HepG2 (cell line): ENCODE measurements around the gene GRAMD4. TPM values are rescaled to one million over a fixed set of nuclear protein-coding genes. Genes with fewer than 3 reads are reported as not detected.
A peak's percentile ranks its signal among the peaks of the same experiment; 100 is the strongest.

Experiments used
- CBFB ChIP-seq: sonication (generic); formaldehyde crosslinking; IDR thresholded peaks from 2 replicates; pipeline ENCODE4 v1.4.0; 2020; ENCODE audit warnings: missing genetic modification reagents
- ERF ChIP-seq: IDR thresholded peaks from 2 replicates; pipeline ENCODE4 v1.6.1; 2018; ENCODE audit warnings: missing biosample characterization, missing genetic modification reagents
- HDAC1 ChIP-seq: sonication (generic); formaldehyde crosslinking; IDR thresholded peaks from 2 replicates; pipeline ENCODE4 v1.5.1; 2020; ENCODE audit warnings: mild to moderate bottlenecking, missing genetic modification reagents
- MEIS1 ChIP-seq: sonication (generic); formaldehyde crosslinking; IDR thresholded peaks from 2 replicates; pipeline ENCODE4 v1.9.0; 2021; ENCODE audit warnings: mild to moderate bottlenecking, missing genetic modification reagents, moderate library complexity, borderline replicate concordance
- SMAD9 ChIP-seq: sonication (generic); formaldehyde crosslinking; IDR thresholded peaks from 2 replicates; pipeline ENCODE4 v1.5.1; 2020; ENCODE audit warnings: mild to moderate bottlenecking, missing genetic modification reagents
- SP140L ChIP-seq: sonication (generic); formaldehyde crosslinking; IDR thresholded peaks from 2 replicates; pipeline ENCODE4 v1.4.0; 2020; ENCODE audit warnings: missing genetic modification reagents, borderline replicate concordance
- SRSF9 ChIP-seq: fragments of 200-400 bp; formaldehyde crosslinking; IDR thresholded peaks from 2 replicates; pipeline ENCODE4 v1.6.1; 2018; ENCODE audit warnings: borderline replicate concordance, mild to moderate bottlenecking, low read depth, low read length; ENCODE audit not compliant: insufficient read depth, poor library complexity, severe bottlenecking
- ZBTB7B ChIP-seq: sonication (generic); formaldehyde crosslinking; IDR thresholded peaks from 2 replicates; pipeline ENCODE4 v1.4.0; 2020; ENCODE audit warnings: missing genetic modification reagents
- ZNF619 ChIP-seq: sonication (generic); formaldehyde crosslinking; IDR thresholded peaks from 2 replicates; pipeline ENCODE4 v1.4.0; 2020; ENCODE audit warnings: mild to moderate bottlenecking, missing genetic modification reagents
- ZNF780A ChIP-seq: sonication (generic); formaldehyde crosslinking; IDR thresholded peaks from 2 replicates; pipeline ENCODE4 v1.8.0; 2022; ENCODE audit warnings: mild to moderate bottlenecking, missing genetic modification reagents, moderate library complexity
- ZNF781 ChIP-seq: sonication (generic); formaldehyde crosslinking; IDR thresholded peaks from 2 replicates; pipeline ENCODE4 v1.5.1; 2020; ENCODE audit warnings: borderline replicate concordance, mild to moderate bottlenecking, missing genetic modification reagents; ENCODE audit errors: not compliant biosample characterization
- polyA plus RNA-seq, 8 experiments: library from polyadenylated mRNA; depleted of rRNA in 3 of 8; stranded (reverse) in 7 of 8; unstranded in 1 of 8; fragments of >200 nt; fragmentation: Illumina TruSeq in 4 of 8; extraction: Trizol in 4 of 8; gene quantifications; 2 replicates each; pipeline versions ENCODE4 v1.2.1 to v1.2.3, GENCODE V29; 2011 to 2016; ENCODE audit warnings: low read depth in 4 of 8, missing spikeins in 1 of 8, mixed read lengths in 1 of 8; ENCODE audit not compliant: insufficient read depth in 1 of 8
- total RNA-seq, 5 experiments: library from RNA; depleted of rRNA; stranded (reverse); fragments of >200 nt; fragmentation: Illumina TruSeq; extraction: Trizol; gene quantifications; 2 replicates each; pipeline ENCODE4 v1.2.3, GENCODE V29; 2016; ENCODE audit warnings: low read depth in 1 of 5
- TF ChIP-seq, protein P1 (sequence below): sonication (generic); formaldehyde crosslinking; IDR thresholded peaks from 2 replicates; pipeline ENCODE4 v1.9.0; 2021; ENCODE audit warnings: mild to moderate bottlenecking, missing genetic modification reagents
- TF ChIP-seq, protein P2 (sequence below): sonication (generic); formaldehyde crosslinking; IDR thresholded peaks from 2 replicates; pipeline ENCODE4 v1.8.0; 2022; ENCODE audit warnings: missing genetic modification reagents, mild to moderate bottlenecking, moderate library complexity, borderline replicate concordance
- TF ChIP-seq, protein P3 (sequence below): sonication (generic); formaldehyde crosslinking; IDR thresholded peaks from 2 replicates; pipeline ENCODE4 v1.4.0; 2020; ENCODE audit warnings: low read depth, mild to moderate bottlenecking, missing genetic modification reagents
- TF ChIP-seq, protein P4 (sequence below): sonication (generic); formaldehyde crosslinking; IDR thresholded peaks from 2 replicates; pipeline ENCODE4 v1.5.0; 2020; ENCODE audit warnings: mild to moderate bottlenecking, missing genetic modification reagents

The GRAMD4 gene
- total and polyA plus RNA-seq, 2 of the 13 experiments (the other 11 are each of a cell fraction or from before 2014, with no cell fraction given) = 15.2 to 15.7 TPM

DNA sequence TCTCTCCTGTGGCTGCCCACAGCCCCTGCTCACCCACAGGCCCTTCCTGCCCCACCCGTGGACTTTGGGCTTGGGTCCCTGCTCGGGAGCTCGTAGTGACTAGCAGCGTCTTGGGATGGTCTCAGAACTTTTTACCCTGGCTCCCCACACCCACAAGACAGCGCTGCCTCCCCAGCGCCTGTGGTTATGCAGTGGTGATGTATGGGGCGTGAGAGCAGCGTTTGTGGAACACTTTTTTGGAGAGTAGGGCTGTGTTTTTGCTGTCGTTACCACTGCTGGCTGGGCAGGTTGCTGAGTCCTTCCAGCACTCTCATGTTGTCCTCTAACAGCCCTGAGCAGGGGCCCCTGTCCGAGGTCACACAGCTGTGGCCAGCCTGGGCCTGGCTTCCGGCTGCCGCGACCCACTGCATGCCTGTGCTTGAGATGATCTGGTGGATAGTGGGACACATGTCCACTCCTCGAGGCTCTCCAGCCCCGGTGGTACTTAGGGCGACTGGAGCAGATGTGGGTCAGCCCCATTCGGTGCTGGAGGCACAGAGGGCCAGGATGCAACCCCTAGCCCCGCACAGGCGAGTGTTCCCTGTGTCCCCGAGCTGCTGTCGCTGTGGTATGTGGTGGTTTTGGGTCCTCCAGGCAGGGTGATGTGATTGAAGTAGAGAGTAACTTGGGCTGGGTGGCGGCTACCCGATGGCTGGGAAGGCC is 7.1 kb upstream of the GRAMD4 start (continued):
- TF ChIP-seq, protein P1, sequence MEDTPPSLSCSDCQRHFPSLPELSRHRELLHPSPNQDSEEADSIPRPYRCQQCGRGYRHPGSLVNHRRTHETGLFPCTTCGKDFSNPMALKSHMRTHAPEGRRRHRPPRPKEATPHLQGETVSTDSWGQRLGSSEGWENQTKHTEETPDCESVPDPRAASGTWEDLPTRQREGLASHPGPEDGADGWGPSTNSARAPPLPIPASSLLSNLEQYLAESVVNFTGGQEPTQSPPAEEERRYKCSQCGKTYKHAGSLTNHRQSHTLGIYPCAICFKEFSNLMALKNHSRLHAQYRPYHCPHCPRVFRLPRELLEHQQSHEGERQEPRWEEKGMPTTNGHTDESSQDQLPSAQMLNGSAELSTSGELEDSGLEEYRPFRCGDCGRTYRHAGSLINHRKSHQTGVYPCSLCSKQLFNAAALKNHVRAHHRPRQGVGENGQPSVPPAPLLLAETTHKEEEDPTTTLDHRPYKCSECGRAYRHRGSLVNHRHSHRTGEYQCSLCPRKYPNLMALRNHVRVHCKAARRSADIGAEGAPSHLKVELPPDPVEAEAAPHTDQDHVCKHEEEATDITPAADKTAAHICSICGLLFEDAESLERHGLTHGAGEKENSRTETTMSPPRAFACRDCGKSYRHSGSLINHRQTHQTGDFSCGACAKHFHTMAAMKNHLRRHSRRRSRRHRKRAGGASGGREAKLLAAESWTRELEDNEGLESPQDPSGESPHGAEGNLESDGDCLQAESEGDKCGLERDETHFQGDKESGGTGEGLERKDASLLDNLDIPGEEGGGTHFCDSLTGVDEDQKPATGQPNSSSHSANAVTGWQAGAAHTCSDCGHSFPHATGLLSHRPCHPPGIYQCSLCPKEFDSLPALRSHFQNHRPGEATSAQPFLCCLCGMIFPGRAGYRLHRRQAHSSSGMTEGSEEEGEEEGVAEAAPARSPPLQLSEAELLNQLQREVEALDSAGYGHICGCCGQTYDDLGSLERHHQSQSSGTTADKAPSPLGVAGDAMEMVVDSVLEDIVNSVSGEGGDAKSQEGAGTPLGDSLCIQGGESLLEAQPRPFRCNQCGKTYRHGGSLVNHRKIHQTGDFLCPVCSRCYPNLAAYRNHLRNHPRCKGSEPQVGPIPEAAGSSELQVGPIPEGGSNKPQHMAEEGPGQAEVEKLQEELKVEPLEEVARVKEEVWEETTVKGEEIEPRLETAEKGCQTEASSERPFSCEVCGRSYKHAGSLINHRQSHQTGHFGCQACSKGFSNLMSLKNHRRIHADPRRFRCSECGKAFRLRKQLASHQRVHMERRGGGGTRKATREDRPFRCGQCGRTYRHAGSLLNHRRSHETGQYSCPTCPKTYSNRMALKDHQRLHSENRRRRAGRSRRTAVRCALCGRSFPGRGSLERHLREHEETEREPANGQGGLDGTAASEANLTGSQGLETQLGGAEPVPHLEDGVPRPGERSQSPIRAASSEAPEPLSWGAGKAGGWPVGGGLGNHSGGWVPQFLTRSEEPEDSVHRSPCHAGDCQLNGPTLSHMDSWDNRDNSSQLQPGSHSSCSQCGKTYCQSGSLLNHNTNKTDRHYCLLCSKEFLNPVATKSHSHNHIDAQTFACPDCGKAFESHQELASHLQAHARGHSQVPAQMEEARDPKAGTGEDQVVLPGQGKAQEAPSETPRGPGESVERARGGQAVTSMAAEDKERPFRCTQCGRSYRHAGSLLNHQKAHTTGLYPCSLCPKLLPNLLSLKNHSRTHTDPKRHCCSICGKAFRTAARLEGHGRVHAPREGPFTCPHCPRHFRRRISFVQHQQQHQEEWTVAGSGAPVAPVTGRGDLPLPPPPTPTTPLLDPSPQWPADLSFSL (CRISPR knock-in tag) = no peak
- TF ChIP-seq CBFB (no peak), MEIS1 (CRISPR knock-in tag) (no peak), SRSF9 (no peak), ZNF781 (CRISPR knock-in tag) (peak; percentile 63), SMAD9 (CRISPR knock-in tag) (no peak), ERF (CRISPR knock-in tag) (no peak; the same call in 1 of the 2 replicates), SP140L (no peak), ZNF619 (CRISPR knock-in tag) (no peak), HDAC1 (0 out of 2 replicates have a peak, but pooled peaks have one; percentile 29), ZNF780A (CRISPR knock-in tag) (no peak), ZBTB7B (peak; percentile 18; the same call in 1 of the 2 replicates)
- TF ChIP-seq, protein P2, sequence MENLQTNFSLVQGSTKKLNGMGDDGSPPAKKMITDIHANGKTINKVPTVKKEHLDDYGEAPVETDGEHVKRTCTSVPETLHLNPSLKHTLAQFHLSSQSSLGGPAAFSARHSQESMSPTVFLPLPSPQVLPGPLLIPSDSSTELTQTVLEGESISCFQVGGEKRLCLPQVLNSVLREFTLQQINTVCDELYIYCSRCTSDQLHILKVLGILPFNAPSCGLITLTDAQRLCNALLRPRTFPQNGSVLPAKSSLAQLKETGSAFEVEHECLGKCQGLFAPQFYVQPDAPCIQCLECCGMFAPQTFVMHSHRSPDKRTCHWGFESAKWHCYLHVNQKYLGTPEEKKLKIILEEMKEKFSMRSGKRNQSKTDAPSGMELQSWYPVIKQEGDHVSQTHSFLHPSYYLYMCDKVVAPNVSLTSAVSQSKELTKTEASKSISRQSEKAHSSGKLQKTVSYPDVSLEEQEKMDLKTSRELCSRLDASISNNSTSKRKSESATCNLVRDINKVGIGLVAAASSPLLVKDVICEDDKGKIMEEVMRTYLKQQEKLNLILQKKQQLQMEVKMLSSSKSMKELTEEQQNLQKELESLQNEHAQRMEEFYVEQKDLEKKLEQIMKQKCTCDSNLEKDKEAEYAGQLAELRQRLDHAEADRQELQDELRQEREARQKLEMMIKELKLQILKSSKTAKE (CRISPR knock-in tag) = no peak
- TF ChIP-seq, protein P3, sequence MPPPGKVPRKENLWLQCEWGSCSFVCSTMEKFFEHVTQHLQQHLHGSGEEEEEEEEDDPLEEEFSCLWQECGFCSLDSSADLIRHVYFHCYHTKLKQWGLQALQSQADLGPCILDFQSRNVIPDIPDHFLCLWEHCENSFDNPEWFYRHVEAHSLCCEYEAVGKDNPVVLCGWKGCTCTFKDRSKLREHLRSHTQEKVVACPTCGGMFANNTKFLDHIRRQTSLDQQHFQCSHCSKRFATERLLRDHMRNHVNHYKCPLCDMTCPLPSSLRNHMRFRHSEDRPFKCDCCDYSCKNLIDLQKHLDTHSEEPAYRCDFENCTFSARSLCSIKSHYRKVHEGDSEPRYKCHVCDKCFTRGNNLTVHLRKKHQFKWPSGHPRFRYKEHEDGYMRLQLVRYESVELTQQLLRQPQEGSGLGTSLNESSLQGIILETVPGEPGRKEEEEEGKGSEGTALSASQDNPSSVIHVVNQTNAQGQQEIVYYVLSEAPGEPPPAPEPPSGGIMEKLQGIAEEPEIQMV (CRISPR knock-in tag) = no peak
- TF ChIP-seq, protein P4, sequence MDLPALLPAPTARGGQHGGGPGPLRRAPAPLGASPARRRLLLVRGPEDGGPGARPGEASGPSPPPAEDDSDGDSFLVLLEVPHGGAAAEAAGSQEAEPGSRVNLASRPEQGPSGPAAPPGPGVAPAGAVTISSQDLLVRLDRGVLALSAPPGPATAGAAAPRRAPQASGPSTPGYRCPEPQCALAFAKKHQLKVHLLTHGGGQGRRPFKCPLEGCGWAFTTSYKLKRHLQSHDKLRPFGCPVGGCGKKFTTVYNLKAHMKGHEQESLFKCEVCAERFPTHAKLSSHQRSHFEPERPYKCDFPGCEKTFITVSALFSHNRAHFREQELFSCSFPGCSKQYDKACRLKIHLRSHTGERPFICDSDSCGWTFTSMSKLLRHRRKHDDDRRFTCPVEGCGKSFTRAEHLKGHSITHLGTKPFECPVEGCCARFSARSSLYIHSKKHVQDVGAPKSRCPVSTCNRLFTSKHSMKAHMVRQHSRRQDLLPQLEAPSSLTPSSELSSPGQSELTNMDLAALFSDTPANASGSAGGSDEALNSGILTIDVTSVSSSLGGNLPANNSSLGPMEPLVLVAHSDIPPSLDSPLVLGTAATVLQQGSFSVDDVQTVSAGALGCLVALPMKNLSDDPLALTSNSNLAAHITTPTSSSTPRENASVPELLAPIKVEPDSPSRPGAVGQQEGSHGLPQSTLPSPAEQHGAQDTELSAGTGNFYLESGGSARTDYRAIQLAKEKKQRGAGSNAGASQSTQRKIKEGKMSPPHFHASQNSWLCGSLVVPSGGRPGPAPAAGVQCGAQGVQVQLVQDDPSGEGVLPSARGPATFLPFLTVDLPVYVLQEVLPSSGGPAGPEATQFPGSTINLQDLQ (CRISPR knock-in tag) = peak; percentile 57; the same call in 1 of the 2 replicates
